HepG2 (cell line): ENCODE results near the gene ACCSL. TPM values are rescaled to one million over a fixed set of nuclear protein-coding genes. Genes with fewer than 3 reads are reported as not detected.

ENCODE experiments used
- ATAC-seq: fragments of 200-7000 bp; cut with Tn5 transposase; 3 replicates; pipeline ENCODE4 v1.9.1; 2020; ENCODE audit warnings: mild to moderate bottlenecking, moderate library complexity
- BruUV-seq: library from RNA; stranded (reverse); fragments of 400-500 nt; replicated peaks from 2 replicates; lab custom pipeline; 2021; lab: Mats Ljungman, UMichigan
- CTCF ChIA-PET: fragments of 300-600 bp; formaldehyde crosslinking; extraction: SDS; loops from one replicate; lab custom pipeline; 2021; ENCODE audit warnings: low total read pairs, inconsistent platforms, low intra/inter-chr PET ratio; lab: Yijun Ruan, JAX
- POLR2A ChIA-PET: fragments of 350-600 bp; sonication (Branson Sonifier 250); formaldehyde crosslinking; loops from one replicate; lab custom pipeline; 2020; ENCODE audit warnings: antibody characterized with exemption, inconsistent platforms; lab: Yijun Ruan, JAX
- DNase-seq: peaks from one replicate; pipeline ENCODE4 v3.0.0-alpha.2; 2015; ENCODE audit warnings: low spot score
- FAIRE-seq: peaks from 3 replicates; lab custom pipeline; 2011; peaks lifted over from hg19 to GRCh38; lab: Jason Lieb, UNC
- H2AFZ ChIP-seq: one replicate; pipeline ENCODE4 v1.6.1; 2011; ENCODE audit warnings: low read length, inconsistent platforms
- H3K27ac ChIP-seq: fragments of 300-600 bp; 3 replicates; pipeline ENCODE4 v1.8.0; 2011; ENCODE audit warnings: mixed run types, mild to moderate bottlenecking, mixed read lengths, low read length, inconsistent platforms; ENCODE audit not compliant: insufficient read depth; ENCODE audit errors: extremely low read length
- H3K27me3 ChIP-seq, 2 experiments: fragments of 200-600 bp in 1 of 2; 2 replicates in 1 of 2; 3 replicates in 1 of 2; pipeline versions ENCODE4 v1.6.0 to v1.8.0; 2011; ENCODE audit warnings: low read length in 2 of 2, mild to moderate bottlenecking in 2 of 2, moderate library complexity in 2 of 2, inconsistent platforms in 1 of 2; ENCODE audit not compliant: insufficient read depth in 2 of 2, control insufficient read depth in 1 of 2
- H3K36me3 ChIP-seq, 2 experiments: fragments of 200-600 bp in 1 of 2; replicated peaks in 1 of 2; 2 replicates in 1 of 2; 3 replicates in 1 of 2; pipeline versions ENCODE4 v1.5.1 to v1.8.0; 2011; ENCODE audit warnings: low read length in 2 of 2, inconsistent platforms in 1 of 2; ENCODE audit not compliant: insufficient read depth in 2 of 2, control insufficient read depth in 1 of 2
- H3K4me1 ChIP-seq: 2 replicates; pipeline ENCODE4 v1.5.1; 2012; ENCODE audit warnings: low read length, inconsistent platforms; ENCODE audit not compliant: insufficient read depth
- H3K4me2 ChIP-seq: 2 replicates; pipeline ENCODE4 v1.6.0; 2011; ENCODE audit warnings: low read depth, low read length, inconsistent platforms
- H3K4me3 ChIP-seq, 3 experiments: fragments of 200-600 bp in 1 of 3; sonication (generic), shearing (Covaris generic) in 1 of 3; replicated peaks in 1 of 3; 2 replicates each; pipeline ENCODE4 v1.5.1; 2011 to 2016; ENCODE audit warnings: low read length in 3 of 3, inconsistent platforms in 2 of 3, low read depth in 2 of 3, mild to moderate bottlenecking in 2 of 3, control low read depth in 1 of 3, mixed read lengths in 1 of 3; ENCODE audit not compliant: insufficient read depth in 1 of 3
- H3K79me2 ChIP-seq: one replicate; pipeline ENCODE4 v1.6.1; 2011; ENCODE audit warnings: low read length, inconsistent platforms; ENCODE audit not compliant: insufficient read depth
- H3K9ac ChIP-seq: 2 replicates; pipeline ENCODE4 v1.6.0; 2011; ENCODE audit warnings: mild to moderate bottlenecking, low read depth, low read length, inconsistent platforms; ENCODE audit not compliant: insufficient read depth
- H3K9me3 ChIP-seq: 2 replicates; pipeline ENCODE4 v1.5.1; 2012; ENCODE audit warnings: mild to moderate bottlenecking, low read length
- H4K20me1 ChIP-seq: 2 replicates; pipeline ENCODE4 v1.6.0; 2011; ENCODE audit warnings: inconsistent platforms, mild to moderate bottlenecking, low read length, moderate library complexity; ENCODE audit not compliant: insufficient read depth
- ATF1 ChIP-seq: IDR thresholded peaks from 2 replicates; pipeline ENCODE4 v1.6.1; 2016; ENCODE audit warnings: mild to moderate bottlenecking, control low read depth
- FOXC1 ChIP-seq: sonication (generic); formaldehyde crosslinking; IDR thresholded peaks from 2 replicates; pipeline ENCODE4 v1.8.0; 2022; ENCODE audit warnings: mild to moderate bottlenecking, missing genetic modification reagents, borderline replicate concordance
- MAFF ChIP-seq: IDR thresholded peaks from 2 replicates; pipeline ENCODE4 v1.6.1; 2011; ENCODE audit warnings: low read depth, low read length, improper control_type of control experiment
- NAIF1 ChIP-seq: sonication (generic); formaldehyde crosslinking; IDR thresholded peaks from 2 replicates; pipeline ENCODE4 v1.5.0; 2020; ENCODE audit warnings: mild to moderate bottlenecking, missing genetic modification reagents, borderline replicate concordance
- PITX1 ChIP-seq: sonication (generic); formaldehyde crosslinking; IDR thresholded peaks from 2 replicates; pipeline ENCODE4 v1.5.1; 2020; ENCODE audit warnings: mild to moderate bottlenecking, missing genetic modification reagents
- PRPF4 ChIP-seq: fragments of 200-400 bp; formaldehyde crosslinking; IDR thresholded peaks from 2 replicates; pipeline ENCODE4 v1.6.1; 2016; ENCODE audit warnings: low read length, low read depth; ENCODE audit not compliant: poor library complexity, severe bottlenecking
- RAD21 ChIP-seq: fragments of 450-650 bp; formaldehyde crosslinking; IDR thresholded peaks from 2 replicates; pipeline ENCODE4 v1.5.0; 2020; ENCODE audit warnings: mild to moderate bottlenecking
- RFX1 ChIP-seq: fragments of 450-650 bp; IDR thresholded peaks from 2 replicates; pipeline ENCODE4 v1.6.1; 2017
- SMC3 ChIP-seq: IDR thresholded peaks from 2 replicates; pipeline ENCODE4 v1.6.1; 2011; ENCODE audit warnings: low read length, improper control_type of control experiment
- SUZ12 ChIP-seq: fragments of 150-350 bp; IDR thresholded peaks from 2 replicates; pipeline ENCODE4 v1.6.1; 2014; ENCODE audit warnings: low read depth, low read length
- ZFP36L2 ChIP-seq: sonication (generic); formaldehyde crosslinking; IDR thresholded peaks from 2 replicates; pipeline ENCODE4 v1.4.0; 2020; ENCODE audit warnings: missing genetic modification reagents
- ZNF232 ChIP-seq: sonication (generic); formaldehyde crosslinking; IDR thresholded peaks from 2 replicates; pipeline ENCODE4 v1.4.0; 2020; ENCODE audit warnings: missing genetic modification reagents, borderline replicate concordance
- ZNF343 ChIP-seq: sonication (generic); formaldehyde crosslinking; IDR thresholded peaks from 2 replicates; pipeline ENCODE4 v1.4.0; 2020; ENCODE audit warnings: mild to moderate bottlenecking, missing genetic modification reagents
- ZNF44 ChIP-seq: sonication (generic); formaldehyde crosslinking; IDR thresholded peaks from 2 replicates; pipeline ENCODE4 v1.5.1; 2020; ENCODE audit warnings: mild to moderate bottlenecking, missing genetic modification reagents
- WGBS: methylation state at CpG from one replicate; pipeline ENCODE4 v1.1.6; 2017; ENCODE audit warnings: low lambda C conversion rate; 5-methylcytosine and 5-hydroxymethylcytosine counted together
- in situ Hi-C: cut with HindIII; loops from 2 replicates; pipeline ENCODE4 v1.10.0; 2017; ENCODE audit warnings: low pct_unique_long_range_greater_than_20kb; ENCODE audit not compliant: extremely low pct_ligation_motif_present
- intact Hi-C: fragments of 100-400 bp; cut with micrococcal nuclease; formaldehyde crosslinking; loops from one replicate; pipeline ENCODE4 v1.10.0; 2022; ENCODE audit not compliant: unreplicated experiment
- polyA plus RNA-seq, 8 experiments: library from polyadenylated mRNA; depleted of rRNA in 3 of 8; stranded (reverse) in 7 of 8; unstranded in 1 of 8; fragments of >200 nt; fragmentation: Illumina TruSeq in 4 of 8; extraction: Trizol in 4 of 8; gene quantifications; 2 replicates each; pipeline versions ENCODE4 v1.2.1 to v1.2.3, GENCODE V29; 2011 to 2016; ENCODE audit warnings: low read depth in 4 of 8, missing spikeins in 1 of 8, mixed read lengths in 1 of 8; ENCODE audit not compliant: insufficient read depth in 1 of 8
- total RNA-seq, 5 experiments: library from RNA; depleted of rRNA; stranded (reverse); fragments of >200 nt; fragmentation: Illumina TruSeq; extraction: Trizol; gene quantifications; 2 replicates each; pipeline ENCODE4 v1.2.3, GENCODE V29; 2016; ENCODE audit warnings: low read depth in 1 of 5
- TF ChIP-seq, protein P1 (sequence below): sonication (generic); formaldehyde crosslinking; IDR thresholded peaks from 2 replicates; pipeline ENCODE4 v1.8.1; 2023; ENCODE audit warnings: mild to moderate bottlenecking, missing genetic modification reagents, borderline replicate concordance
- TF ChIP-seq, protein P2 (sequence below): sonication (generic); formaldehyde crosslinking; IDR thresholded peaks from 2 replicates; pipeline ENCODE4 v1.4.0; 2020; ENCODE audit warnings: missing genetic modification reagents, low read depth, mild to moderate bottlenecking, borderline replicate concordance
- TF ChIP-seq, protein P3 (sequence below): sonication (generic); formaldehyde crosslinking; IDR thresholded peaks from 2 replicates; pipeline ENCODE4 v1.8.1; 2023; ENCODE audit warnings: mild to moderate bottlenecking, moderate library complexity, missing genetic modification reagents

Gene ACCSL
- total and polyA plus RNA-seq, 2 of the 13 experiments (the other 11 are each of a cell fraction or from before 2014, with no cell fraction given): not detected

DNA sequence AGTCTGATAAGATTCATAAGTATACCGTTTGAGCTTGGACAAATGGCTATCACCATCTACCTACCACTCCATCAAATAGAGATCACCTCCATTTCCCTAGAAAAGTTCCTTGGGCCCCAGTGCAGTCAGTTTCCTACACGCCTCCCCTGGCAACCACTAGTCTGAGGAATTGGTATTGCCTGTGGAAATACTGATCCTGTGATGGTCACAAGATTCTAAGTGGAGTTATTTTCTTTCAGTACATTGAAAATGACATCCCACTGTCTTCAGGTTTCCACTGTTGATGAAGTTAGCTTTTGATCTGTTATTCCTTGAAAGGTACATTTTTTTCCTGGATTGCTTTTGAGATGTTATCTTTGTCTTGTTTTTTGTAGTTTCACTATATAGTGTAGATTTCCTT lies 4.6 kb upstream of the ACCSL start:
- POLR2A ChIA-PET: no interaction called here
- BruUV-seq: no TSS peak
- H3K4me2 ChIP-seq: no peak overlapping the region
- H3K36me3 ChIP-seq: no peaks in the 10 kb centered on the region
- no peaks in the 10 kb centered on the region for H4K20me1 ChIP-seq
- H3K9ac ChIP-seq: no peak overlapping the region
- H3K4me3 ChIP-seq: no peak overlapping the region
- H3K4me1 ChIP-seq: no peaks in the 10 kb centered on the region
- 0% methylated on average over 2 of the region's 2 CpGs for WGBS
- no peak overlapping the region for H2AFZ ChIP-seq
- intact Hi-C loops: no loop called here
- no peak for TF ChIP-seq ZFP36L2 (CRISPR knock-in tag)
- no peak for TF ChIP-seq NAIF1 (CRISPR knock-in tag)
- TF ChIP-seq MAFF: no peak
- TF ChIP-seq PRPF4: no peak
- TF ChIP-seq, protein P1, sequence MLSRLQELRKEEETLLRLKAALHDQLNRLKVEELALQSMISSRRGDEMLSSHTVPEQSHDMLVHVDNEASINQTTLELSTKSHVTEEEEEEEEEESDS (CRISPR knock-in tag): no peak
- TF ChIP-seq ZNF44 (CRISPR knock-in tag): no peak
- TF ChIP-seq ATF1 (CRISPR knock-in tag): no peak
- no peak for TF ChIP-seq FOXC1 (CRISPR knock-in tag)
- TF ChIP-seq, protein P2, sequence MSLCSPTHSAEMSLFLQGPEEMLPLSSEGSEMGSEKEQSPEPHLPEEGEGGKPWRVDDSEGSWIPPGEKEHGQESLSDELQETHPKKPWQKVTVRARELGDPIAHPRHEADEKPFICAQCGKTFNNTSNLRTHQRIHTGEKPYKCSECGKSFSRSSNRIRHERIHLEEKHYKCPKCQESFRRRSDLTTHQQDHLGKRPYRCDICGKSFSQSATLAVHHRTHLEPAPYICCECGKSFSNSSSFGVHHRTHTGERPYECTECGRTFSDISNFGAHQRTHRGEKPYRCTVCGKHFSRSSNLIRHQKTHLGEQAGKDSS (CRISPR knock-in tag): no peak
- no peak for TF ChIP-seq RAD21 (CRISPR knock-in tag)
- no peak for TF ChIP-seq SMC3
- TF ChIP-seq RFX1: no peak
- TF ChIP-seq ZNF343 (CRISPR knock-in tag): no peak
- TF ChIP-seq, protein P3, sequence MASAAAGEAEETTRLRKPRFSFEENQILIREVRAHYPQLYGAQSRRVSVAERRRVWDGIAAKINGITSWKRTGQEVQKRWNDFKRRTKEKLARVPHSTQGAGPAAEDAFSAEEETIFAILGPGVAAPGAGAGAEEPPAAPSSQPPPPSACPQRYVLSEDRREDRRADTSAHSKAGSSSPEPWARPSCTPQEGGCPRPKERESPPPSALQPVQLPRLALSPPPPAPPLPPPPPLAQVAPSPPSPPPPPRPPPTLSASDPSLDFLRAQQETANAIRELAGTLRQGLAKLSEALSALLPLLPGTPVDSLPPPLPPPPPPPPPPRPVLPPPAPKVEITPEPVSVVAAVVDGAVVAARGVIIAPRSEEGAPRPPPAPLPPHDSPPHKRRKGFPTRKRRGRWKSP: no peak
- no peak for TF ChIP-seq ZNF232 (CRISPR knock-in tag)
- TF ChIP-seq SUZ12: no peak
- no peak for TF ChIP-seq PITX1 (CRISPR knock-in tag)
- TF ChIP-seq, all 625 proteins: peak for 0
- in situ Hi-C loops: loop anchor here (5.0 kb wide), 1 partner anchor 161 kb away; the partner anchor contains the start of gene ALKBH3
- Histone ChIP-seq H3K9me3 (0 out of 2 replicates have a peak, but pooled peaks cover 4% of the 10 kb centered on the region), H3K27me3 (0 out of 5 replicates have a peak, but pooled peaks cover 0 to 3% of the 10 kb centered on the region in 2 experiments), H3K27ac (no peak overlapping the region), H3K79me2 (no peaks in the 10 kb centered on the region)
- no peak for DNase-seq
- ATAC-seq: no peak
- CTCF ChIA-PET: no interaction called here
- no peak for FAIRE-seq
